Measurements from ENCODE around the gene IGSF9B.

IGSF9B gene

DNA sequence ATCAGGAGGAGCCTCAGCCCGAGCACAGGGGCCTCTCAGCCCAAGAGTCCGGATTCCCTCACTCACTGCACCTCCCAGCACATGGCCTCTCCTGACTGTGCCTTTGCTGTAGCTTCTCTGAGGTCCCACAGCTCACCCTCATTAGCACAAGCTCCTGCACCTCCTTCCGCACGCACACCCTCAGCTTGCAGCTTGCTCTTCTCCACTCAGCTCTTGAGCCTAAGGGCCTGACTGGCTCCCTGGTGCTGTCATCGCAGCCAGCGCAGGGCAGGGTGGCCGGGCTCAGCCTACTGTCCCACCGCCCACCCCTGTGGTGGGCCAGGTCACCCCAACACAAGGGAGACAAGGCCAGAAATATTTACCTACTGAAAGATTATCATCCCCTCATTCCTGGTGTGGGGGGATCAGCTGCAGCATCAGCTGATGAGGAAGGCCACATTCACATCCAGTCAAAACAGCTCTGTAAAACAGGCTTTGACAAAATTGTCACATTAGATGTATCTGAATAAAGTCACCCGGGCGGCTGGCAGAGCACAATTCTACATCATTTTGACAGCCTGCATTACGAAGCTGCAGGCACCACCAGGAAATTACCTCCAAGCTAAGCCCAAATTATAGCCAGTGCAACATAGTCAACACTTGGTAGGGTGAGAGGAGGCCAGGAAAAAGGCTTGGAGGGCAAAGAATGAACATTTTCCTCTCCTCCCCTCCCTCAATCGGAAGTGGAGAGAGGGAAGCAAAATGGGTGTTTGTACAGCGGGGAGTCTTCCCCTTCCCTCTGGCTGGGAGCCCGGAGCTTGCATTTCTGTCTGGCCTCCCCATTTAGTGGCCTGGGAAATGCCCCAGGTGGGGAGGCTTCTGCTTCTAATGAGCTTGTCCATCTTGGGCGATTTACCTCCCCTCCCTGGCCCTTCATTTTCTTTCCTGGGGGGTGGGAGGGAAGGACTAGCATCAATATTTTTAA lies 29.5 kb upstream of the IGSF9B start:
- no peak for DNase-seq (ENCODE audit: low read depth, low spot score)

GRCh38 chr11:133984828-133985227 lies 28.1 kb upstream of the IGSF9B start:
- no peak for DNase-seq (ENCODE audit: low read depth, low spot score)

- DNase-seq (ENCODE audit: low read depth, low spot score) = no peak
Measured at GRCh38 chr11:133983660-133984316, 27.0 kb upstream of the IGSF9B start.

GRCh38 chr11:133982876-133983275 lies 26.1 kb upstream of the IGSF9B start:
- no peak for DNase-seq (ENCODE audit: low read depth, low spot score)

GRCh38 chr11:133982151-133982550 lies 25.4 kb upstream of the IGSF9B start:
- DNase-seq (ENCODE audit: low read depth, low spot score) = no peak

- no peak for DNase-seq (ENCODE audit: low read depth, low spot score)
Measured at GRCh38 chr11:133981156-133981555, 24.4 kb upstream of the IGSF9B start.

- no peak for DNase-seq (ENCODE audit: low read depth, low spot score)
Measured at GRCh38 chr11:133980665-133981064, 23.9 kb upstream of the IGSF9B start.

DNA sequence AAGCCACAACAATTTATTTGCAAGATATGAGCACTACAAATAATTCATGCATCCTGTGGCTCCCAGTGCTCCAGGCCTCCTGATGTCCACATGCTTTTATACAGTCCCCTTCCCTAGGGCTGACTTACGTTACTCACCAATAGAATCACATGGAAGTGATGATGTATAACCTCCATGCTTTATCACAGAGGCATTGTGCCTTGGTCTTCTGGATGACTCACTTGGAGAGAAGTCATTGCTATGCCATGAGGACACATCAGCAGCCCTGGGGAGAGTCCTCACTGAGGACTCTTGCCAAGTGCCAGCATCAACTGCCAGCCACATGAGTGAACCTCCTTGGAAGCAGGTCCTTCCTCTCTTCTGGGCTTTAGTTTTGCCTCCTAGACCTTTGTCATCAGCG lies 22.0 kb upstream of the IGSF9B start:
- DNase-seq (ENCODE audit: low read depth, low spot score) = peak; percentile 16

DNA sequence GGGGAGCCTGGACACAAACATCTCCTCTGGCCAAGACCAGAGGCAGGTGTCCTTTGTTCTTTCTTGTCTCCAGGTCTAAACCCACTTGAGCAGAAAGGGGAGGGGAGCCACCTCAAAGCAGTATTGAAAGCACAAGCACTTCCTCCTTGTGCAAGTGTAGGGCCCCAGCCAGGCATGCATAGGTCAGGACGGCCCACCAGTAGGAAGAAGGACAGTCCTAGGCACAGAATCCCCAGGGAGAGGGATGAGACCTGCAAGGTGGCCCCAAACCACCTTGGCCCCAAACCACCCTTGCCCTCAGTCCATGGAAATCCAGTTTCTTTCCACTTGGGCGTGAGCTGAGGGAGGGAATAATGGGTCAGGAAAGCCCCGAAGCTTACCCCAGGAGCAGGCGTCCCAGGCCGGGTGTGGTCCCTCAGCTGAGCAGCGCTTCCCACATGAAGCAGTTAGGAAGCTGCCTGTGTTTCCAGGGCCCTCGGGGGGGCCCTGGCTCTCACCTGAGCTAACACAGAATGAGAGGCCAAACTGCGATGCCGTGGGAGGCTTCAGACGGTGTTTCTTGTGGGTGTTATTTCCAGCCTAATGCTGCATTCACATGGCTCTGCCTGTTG lies 20.4 kb upstream of the IGSF9B start:
- DNase-seq (ENCODE audit: low read depth, low spot score) = no peak

DNA sequence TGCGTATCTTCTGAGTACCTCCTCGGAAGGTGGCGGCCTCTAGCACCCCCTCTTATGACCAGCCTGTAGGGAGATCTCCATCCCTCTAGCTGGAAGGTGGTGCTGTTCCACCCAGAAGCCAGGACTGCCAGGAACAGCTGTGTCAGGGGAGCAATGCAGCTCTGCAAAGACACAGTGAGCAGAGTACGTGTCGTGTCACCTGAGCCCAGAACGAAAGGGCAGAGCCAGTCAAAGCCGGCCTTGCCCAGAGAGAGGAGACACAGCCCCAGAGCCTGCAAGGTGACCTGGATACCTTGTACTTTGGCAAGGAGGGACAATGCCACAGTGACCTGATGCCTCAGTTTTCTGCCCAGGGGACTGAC lies 18.7 kb upstream of the IGSF9B start:
- no peak for DNase-seq (ENCODE audit: low read depth, low spot score)

- DNase-seq (ENCODE audit: low read depth, low spot score) = no peak
Measured at GRCh38 chr11:133974836-133975487, 18.2 kb upstream of the IGSF9B start.

GRCh38 chr11:133971881-133972280 lies 15.1 kb upstream of the IGSF9B start:
- no peak for DNase-seq (ENCODE audit: low read depth, low spot score)

GRCh38 chr11:133969112-133969511 lies 12.3 kb upstream of the IGSF9B start:
- DNase-seq (ENCODE audit: low read depth, low spot score) = no peak

DNA sequence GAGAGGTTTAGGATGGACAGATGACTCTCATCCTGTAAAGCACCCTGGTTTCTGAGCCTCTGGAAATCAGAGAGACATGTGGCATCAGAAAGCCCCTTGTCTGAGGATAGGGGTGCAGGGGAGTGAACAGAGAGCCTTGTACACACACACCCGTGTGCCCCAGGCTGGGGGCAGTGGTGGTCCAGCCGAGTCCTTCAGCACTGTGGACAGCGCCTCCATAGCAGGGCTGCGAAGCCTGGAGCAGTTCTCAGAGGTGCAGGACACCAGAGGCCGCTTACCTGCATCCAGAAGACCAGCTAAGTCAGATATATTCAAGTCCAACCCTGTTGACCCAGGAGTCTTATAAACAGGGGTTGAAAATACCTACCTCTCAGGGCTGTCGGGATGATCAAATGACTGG lies 11.5 kb upstream of the IGSF9B start:
- DNase-seq (ENCODE audit: low read depth, low spot score) = peak; percentile 54

DNA sequence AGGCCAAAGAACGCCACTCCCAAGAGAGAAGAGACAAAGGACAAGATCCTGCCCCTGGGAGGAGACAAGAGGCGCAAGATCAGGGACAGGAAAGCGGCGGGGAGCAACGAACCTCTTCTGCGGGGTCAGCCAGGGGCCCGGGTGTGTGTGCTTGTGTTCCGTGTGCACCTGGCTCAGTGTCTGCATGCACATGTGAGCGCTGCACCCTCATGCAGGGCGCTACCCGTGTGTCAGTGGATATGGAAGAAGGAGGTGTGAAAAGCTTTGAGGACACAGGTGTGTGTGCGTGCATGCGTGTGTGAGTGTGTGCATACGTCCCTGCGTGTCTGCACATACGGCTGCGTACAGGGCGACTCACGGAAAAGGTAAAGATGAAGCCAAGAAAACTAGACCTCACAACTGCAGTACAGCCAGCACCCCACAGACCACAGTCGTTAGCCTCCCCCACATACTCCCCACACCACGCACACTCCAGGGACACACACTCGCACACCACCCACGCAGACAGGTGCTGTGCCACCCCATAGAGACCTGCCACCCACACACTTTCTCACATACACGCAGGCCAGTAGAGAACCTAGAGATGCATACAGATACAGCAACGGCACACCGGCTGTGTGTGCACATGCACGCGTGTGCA lies 11.0 kb upstream of the IGSF9B start:
- no peak for DNase-seq (ENCODE audit: low read depth, low spot score)

- no peak for DNase-seq (ENCODE audit: low read depth, low spot score)
Measured at GRCh38 chr11:133966921-133967598, 10.3 kb upstream of the IGSF9B start.

- no peak for DNase-seq (ENCODE audit: low read depth, low spot score)
Measured at GRCh38 chr11:133966172-133966651, 9.4 kb upstream of the IGSF9B start.

DNA sequence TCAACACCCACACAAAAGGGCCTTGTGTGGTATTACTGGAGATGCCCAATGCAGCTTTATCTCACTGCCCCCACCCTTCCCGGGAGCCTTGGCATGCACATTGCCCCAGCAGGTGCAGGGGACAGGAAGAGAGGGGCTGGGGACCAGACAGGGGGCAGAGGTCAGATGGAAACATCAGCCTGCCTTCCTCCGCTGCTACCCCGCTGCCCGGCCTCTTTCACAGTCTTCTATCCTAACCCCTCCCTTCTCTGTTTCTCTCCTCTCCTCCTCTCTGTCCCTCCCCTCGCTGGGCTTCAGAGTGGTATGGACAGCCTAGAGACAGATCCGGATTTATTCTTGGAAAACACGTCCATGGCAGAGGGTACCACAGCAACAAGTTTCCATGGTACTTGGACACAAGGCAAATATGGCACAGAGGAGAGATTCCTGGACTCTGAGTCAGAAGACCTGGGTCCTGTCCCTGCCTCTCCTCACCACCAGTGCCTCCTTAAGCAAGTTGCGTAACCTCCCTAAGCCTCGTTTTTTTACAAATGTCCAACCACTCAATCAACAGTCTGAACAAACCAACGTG lies 8.3 kb upstream of the IGSF9B start:
- DNase-seq (ENCODE audit: low read depth, low spot score) = peak; percentile 75

DNA sequence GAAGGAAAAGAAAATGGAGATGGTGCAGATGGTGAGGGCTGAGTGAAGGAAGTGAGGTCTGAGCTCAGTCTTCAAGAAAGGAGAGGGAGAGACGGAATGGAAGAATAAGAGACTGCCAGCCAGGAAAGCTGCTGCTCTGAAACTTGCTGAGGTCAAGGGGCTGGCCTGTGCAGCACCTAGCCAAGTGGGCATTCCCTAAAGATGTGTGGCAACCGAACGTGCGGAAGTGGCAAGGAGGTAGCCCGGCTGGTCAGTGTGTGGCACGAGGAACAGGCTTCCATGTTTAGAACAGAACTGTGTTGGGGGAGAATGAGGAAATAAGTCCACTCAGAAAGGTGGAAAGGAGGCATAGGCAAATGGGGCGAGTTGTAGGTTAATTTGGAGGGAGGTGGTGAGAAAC lies 7.6 kb upstream of the IGSF9B start:
- DNase-seq (ENCODE audit: low read depth, low spot score) = no peak

DNA sequence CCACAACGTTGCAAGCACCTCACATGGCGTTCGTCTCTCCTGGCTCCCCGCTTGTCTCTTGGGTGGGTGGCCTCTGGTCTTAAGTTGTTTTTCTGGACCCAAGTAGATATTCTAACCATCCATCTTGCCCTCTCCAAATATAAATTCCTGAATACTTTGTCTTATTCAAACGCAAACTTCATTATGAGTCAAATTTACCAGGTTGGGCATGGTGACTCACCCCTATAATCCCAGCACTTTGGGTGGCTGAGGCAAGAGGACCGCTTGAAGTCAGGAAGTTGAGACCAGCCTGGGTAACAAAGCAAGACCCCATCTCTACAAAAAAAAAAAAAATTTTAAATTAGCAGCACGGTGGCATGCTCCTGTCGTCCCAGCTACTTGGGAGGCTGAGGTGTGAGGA lies 5.1 kb upstream of the IGSF9B start:
- DNase-seq (ENCODE audit: low read depth, low spot score) = no peak

- peak; percentile 87 for DNase-seq (ENCODE audit: low read depth, low spot score)
Measured at GRCh38 chr11:133957900-133958299, 1.1 kb upstream of the IGSF9B start.

All from astrocyte of the hippocampus (primary cell).